GM19099 (cell line): Measurements from ENCODE around the gene ZBP1.

Experiments used
- POLR2A ChIP-seq: IDR thresholded peaks from 3 replicates; pipeline ENCODE4 v1.6.1; 2011; ENCODE audit warnings: low read depth; ENCODE audit not compliant: insufficient read length; ENCODE audit errors: extremely low read depth

Gene ZBP1

DNA sequence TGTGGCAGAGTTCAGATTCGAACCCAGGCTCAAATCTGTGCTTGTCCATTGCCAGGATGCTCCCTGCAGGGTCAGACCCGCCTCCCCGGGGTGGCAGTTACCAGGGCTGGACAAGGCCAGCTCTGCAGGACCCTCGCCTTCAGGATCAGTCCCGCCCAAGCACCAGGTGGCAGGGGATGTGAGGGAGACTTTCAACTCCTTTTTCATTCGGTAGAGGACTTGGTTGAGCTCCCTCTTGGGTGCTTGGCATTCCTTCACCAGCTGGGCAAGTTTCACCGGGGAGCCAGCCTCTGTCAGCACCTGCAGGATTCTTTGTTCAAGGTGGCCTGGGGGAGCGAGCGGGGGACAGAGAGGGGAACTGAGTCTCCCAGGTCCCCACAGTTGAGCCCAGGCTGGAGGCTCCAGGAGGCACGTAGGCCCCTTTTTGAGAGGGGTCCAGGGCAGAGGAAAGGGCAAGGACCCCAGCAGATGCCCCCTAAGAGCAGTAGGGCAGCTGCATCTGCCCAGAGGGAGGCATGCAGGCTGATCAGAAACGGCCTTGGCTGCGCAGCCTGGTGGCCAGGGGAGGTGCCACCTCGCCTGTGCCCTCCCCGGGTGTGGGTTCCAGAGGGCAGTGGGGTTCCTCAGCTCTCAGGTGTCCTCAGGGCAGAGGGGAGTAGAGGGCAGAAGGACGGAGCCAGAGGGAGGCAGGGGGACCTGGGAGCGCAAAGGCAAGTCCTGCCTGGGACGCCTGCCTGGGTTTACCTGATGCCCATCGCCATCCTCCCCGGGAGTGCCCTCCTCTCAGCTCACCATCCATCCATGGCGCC is 3.9 kb downstream of the ZBP1 start:
- TF ChIP-seq POLR2A, result no peak

DNA sequence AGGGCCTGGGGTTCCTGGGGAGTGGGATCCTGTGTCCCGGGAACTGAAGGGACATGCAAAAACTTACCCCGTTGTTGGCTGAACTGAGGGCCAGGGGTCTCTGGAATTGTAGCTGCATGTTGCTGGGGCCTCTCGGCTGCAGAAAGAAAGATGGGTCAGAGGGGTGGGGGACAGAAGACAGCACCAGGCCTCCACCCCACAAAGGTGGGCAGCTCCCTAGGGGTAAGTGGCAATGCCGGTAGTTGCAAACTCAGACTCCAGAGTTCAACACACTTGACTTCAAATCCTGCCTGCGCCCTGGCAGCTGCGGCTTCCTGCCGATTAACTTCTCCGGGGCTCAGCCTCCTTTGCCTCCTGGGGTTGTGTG is 4.8 kb downstream of the ZBP1 start:
- TF ChIP-seq POLR2A, result no peak

DNA sequence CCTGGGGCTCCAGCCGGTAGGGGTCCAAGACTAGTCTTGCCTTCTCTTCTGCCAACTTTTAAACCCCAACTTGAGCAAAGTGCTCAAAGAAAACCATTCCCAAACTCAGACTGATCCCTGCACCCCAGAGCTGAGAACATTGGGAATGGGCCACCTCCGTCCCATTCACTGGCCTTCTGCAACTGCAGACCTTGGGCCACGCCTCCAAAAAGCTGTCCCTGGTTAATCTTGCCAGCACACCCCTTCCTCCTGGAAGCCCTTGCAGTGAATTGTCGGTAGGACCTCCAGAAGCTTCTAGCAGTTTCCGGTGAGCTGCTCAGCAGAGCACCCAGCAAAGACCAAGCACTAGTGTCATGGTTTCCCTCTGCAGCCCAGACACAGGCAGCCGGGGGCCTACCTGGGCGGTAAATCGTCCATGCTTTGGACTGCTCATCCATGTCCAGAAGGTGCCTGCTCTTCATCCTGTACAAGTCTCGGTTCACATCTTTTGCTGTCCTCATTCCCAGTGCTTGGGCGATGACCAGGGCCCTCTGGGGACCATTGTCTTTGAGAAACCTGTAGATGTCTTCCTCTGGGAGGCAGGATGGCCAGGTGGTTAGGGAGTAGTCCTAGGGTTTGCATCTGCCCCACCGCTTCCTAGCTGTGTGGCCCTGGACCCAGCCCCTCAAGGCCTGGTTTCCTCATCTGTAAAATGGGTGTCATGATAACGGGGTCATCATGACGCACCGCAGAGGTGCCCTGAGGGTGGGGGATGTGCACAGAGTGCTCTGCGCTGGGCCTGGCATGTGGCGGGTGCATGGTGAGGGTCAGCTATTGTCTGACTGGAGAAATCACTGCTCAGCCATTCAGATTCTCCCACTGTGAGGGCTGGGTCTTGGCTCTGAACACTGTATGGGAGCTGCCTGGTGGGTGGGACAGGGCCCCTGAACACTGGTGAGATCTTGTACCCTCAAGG is 5.5 kb downstream of the ZBP1 start:
- TF ChIP-seq POLR2A, result no peak

DNA sequence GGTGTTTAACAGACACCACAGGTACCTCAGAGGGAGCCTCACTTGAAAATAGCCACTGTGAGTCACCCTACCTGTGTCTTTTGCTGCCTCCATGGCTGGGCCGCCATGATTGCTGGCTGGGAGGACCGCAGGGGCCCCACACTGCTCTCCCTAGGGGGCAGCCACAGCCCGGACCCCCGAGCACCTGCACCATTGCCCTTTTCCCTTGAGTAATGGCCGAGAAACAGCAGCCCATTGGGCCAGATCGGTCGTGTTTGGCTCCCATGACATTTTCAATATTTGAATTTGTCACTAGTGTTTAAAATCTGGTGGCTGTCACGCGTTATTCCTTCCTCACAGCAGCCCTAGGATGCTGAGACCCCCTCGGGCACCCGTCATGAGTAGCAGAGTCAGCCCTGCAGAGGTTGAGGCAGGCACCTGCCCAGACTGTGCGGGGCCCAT is 6.7 kb downstream of the ZBP1 start:
- no peak for TF ChIP-seq POLR2A

DNA sequence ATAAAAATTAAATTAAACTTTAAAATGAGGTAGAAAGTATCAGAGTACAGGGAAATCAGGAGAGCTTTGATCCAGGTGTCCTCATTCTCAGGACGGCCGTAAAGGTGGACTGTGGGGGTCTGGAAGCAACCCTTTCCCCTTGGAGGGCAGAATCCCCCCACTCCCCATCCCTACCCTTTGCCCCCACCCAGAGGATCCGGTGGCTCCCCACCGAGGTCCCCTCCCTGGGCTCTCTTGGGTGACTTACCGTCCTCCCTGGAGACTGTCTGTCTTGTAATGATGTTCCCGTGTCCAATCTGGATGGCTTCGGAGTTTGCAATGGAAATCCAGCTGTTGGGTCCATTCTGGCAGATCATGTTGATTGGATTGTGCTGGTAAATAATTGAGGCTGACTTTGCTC is 7.3 kb downstream of the ZBP1 start:
- TF ChIP-seq POLR2A, result no peak

DNA sequence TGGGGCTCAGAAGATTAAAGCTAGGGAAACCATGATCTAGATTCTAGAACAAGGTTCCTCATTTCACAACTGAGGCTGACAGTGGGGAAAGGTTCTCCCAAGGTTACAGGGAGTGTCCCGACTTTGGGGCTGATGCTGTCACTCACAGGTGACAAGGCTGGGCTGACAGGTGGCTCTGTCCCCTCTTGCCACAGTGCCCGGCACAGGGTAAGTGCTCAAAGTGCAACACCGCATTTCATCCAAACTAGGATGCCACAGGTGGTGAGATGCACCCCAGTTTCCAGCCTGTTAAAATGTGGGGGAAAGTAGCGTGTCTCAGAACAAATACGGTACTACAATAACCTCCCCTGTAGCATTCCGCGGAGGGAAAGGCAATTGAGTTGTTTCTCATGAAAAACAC is 7.8 kb downstream of the ZBP1 start:
- TF ChIP-seq POLR2A, result no peak

DNA sequence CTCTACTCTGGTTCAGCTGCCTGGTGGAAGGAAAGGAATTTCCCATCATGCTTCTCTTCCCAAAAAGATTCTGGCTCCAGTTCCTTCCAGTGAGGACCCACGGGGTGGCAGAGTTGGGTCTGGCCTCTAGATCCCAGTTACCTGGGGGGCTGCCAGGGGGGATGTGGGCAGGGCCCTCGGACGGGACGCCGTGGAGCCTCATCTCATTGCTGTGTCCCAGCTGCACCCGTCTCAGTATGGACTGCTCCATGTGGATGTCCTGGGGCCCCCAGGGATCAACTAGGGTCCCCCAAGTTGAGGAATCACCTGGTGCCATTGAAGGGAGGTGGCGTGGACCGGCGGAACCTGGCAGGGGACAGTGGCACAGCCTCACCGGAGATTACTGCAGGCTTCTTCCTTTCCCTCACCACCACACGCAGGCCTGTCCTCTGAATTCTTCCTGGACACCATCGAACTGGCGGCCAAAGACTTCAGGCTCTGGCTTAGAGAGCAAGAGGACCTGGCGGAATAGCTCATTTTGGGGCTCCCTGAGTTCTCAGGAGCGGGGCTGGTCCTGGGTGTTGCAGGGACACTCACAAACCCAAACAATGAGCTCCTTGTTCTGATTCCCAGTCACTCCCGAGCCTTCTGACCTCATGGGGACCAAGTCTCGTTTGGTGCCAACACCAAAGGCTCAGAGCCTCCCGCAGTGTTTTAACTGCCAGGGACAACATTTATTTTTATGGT is 8.5 kb downstream of the ZBP1 start:
- TF ChIP-seq POLR2A, result no peak

DNA sequence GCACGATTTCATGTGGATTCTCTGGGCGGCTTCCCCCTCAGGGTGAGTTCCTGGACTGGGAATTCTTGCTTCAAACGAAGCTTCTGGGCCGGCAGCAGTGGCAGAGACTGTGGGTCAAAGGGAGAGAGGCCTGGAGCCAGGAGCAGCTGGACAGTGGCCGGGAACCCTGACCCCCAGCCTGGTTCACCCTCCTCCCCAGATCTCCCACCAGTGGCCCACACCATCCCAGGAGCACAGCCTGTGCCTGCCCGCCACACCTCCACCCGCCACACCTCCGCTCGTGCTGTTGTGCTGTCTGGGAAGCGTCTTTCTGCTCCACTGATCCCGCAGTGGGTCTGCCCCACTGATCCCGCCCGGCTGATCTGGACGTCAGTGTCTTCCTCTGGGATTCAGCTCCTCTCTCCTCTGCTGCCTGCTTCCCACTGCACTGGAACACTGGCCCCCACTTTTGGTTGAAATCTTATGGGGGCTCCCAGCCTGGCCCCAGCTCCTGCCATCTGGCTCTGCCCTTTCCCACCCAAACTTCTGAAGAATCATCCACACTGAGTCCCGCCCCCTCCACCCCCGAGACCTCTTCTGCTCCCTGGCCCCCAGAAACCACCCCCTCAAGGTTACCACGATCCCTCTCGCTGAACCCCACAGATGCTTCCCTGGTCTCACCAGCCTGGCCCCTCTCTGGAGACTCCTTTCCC is 9.8 kb downstream of the ZBP1 start:
- TF ChIP-seq POLR2A, result no peak

DNA sequence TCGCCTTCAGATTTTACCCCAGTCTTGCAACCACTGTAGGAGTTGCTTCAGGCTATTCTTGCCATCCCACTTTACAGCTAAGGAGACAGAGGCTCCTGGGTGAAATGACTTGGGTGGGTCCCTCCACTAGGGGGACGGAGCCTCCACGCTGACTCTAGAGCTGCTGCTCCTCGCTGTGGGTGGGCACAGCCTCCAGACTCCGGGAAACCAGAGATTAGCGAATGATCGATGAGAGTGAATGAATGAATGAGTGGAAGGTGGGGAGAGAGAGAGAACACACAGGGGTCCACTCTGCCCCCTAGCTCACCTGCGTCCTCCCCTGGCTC is 10.4 kb downstream of the ZBP1 start:
- no peak for TF ChIP-seq POLR2A

DNA sequence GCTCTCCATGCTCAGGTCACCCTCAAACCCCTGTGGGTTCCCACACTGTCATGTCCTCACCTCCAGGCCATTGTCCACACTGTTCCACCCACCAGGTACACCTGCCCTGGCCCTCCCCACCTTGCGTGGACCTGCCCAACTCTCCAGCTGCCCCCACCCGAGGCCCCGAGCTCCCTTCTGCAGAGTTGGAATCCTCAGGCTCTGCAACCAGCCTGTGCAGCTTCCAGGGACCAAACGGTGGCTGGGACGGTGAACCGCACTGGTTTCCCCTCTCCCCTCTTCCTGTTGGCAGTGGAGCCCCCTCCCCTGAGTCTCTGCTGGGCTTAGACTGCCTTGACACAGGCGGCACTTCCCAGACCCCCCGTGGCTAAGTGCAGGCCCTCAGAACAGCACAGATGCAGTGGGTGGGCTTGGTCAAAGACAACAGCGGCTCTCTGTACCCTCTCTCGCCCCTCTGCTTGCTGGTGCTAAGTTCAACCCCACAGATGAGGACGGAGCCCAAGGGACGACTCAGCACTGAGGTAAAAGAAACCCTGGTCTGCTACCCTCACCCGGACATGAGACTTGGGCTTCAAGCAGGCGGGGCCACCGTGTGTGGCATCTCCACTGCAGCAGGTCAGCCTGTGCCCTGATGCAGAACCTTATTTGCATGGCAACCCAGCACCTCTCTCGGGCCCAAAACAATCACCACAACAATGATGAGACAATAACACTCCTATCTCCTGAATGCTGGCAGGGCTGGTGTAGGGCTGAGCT is 11.0 kb downstream of the ZBP1 start:
- no peak for TF ChIP-seq POLR2A

DNA sequence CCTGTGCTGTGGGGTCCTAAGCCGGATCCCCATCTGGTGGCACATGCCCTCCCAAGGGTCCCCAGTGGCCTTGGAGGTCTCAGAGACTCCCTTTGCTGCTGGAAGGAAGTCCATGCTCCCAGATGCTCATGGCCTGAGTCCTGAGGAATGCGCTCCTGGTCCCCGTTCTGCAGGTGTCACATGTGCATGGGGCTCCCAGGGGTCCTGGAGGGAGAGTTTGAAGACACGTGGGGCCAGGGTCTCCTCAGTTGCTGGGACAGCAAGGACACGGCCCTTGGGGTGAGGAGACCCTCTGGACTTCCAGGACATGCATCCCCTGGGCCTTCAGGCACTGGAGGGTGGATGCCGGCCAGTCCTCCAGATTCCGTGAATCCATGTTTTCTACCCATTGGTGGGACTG is 11.7 kb downstream of the ZBP1 start:
- TF ChIP-seq POLR2A, result no peak

DNA sequence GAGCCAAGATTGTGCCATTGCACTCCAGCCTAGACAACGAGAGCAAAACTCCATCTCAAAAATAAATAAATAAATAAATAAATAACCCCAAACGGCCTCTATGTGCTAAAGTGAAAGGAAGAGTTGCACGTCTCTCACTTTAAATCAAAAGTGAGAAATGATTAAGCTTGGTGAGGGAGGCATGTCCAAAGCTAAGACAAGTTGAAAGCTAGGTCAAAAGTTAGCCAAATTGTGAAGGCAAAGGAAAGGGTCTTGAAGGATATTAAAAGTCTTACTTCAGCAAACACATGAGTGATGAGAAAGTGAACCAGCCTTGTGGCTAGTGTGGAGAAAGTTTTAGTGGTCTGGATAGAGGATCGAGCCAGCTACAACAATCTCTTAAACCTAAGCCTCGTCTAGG is 14.3 kb downstream of the ZBP1 start:
- no peak for TF ChIP-seq POLR2A

DNA sequence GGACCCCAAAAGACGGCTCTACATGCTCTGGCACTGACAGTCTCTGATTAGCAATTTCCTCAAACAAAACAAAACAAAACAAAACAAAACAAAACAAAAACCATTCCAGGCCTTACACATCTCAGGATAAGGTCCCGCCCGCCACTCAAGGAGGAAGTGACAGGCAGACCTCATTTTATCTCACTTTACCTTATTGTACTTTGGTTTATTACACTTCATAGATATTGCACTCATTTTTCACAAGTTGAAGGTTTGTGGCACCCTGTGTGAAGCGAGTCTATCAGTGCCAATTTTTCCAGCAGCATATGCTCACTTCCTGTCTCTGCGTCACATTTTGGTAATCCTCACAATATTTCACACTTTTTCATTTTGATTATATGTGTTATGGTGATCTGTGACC is 15.2 kb downstream of the ZBP1 start:
- no peak for TF ChIP-seq POLR2A

DNA sequence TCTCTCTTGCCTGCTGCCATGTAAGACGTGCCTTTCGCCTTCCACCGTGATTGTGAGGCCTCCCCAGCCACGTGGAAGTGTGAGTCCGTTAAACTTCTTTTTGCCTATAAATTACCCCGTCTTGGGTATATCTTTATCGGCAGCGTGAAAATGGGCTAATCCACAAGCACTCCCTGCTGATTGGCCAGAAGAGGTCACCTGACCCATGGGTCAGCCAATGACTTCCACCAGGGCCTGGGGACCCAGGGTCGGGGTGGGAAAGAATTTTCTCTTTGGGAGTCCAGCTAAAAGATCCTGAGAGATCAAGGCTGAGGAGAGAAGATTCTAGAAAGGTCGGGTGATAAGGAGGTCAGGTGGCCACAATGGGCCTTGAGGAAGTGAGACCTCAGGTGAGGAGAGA is 17.1 kb downstream of the ZBP1 start:
- TF ChIP-seq POLR2A, result no peak

DNA sequence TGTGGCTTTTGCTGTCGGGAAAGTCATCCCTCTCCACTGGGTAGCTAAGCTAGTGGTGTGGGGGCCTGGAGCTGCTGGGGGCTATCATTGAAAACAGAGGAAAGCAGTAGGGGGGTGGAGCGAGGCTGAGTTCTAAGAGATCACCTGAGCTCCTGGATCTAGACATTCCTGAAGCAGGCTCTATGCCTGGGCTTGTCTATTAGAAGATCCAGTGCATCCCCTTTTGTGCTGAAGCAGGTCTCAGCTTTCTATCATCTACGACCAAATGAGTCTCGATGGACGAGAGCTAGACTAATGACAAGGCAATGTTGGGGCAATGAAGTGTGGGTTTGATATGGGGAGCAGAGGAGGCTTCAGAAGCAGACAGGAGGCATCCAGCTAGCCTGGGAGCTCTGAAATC is 18.5 kb downstream of the ZBP1 start:
- no peak for TF ChIP-seq POLR2A

DNA sequence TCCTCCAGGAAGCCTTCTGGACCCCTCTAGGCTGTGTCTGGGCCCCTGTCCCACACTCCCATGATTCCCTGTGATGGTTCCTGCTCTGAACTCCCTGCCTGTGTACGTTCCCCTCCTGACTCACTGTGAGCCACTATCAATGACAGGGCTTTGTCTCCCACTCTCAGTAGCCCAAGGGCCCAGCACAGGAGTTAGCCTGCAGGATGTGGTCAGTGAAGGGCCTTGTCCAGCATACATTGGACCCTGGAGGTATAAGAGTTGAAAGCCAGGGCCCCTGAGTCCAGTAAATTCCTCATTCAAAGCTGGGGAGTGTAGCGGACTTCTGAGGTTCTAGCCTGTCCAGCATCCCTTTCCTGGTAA is 19.0 kb downstream of the ZBP1 start:
- TF ChIP-seq POLR2A, result no peak
